ENCODE results near the gene GREB1L.

- TF ChIP-seq POLR2A (IDR thresholded peaks at IDR 0.05; ENCODE audit: low read length) (no peak), GATA1 (IDR thresholded peaks at IDR 0.05; ENCODE audit: low read depth, low read length) (no peak)
Measured at GRCh38 chr18:21369146-21369545, 127.1 kb downstream of the GREB1L start.

Data from erythroblast (primary cell).